GM21528 (cell line): ENCODE results near the gene GTF2A2.
"Not testable (repeated sequence)": the region's sequence is repeated elsewhere in the genome, so short reads cannot be mapped to it uniquely, and the experiment has no call there.

Experiments used
- ATAC-seq: cut with Tn5 transposase; IDR thresholded peaks from one replicate; pipeline ENCODE4 v1.9.1; 2021; ENCODE audit warnings: mild to moderate bottlenecking, moderate library complexity; ENCODE audit not compliant: unreplicated experiment, low FRiP score

The GTF2A2 gene

GRCh38 chr15:59656897-59657634 is at the start of gene GTF2A2:
TSS of gene GTF2A2 (minus strand) at chr15:59657515. CDS start at chr15:59652277, 5,238 bp downstream.
- peak; percentile 99 for ATAC-seq

GRCh38 chr15:59703979-59704796 is 46.9 kb upstream of the GTF2A2 start:
- ATAC-seq, result no peak

- no peak for ATAC-seq
Observed at GRCh38 chr15:59702351-59702750, 45.0 kb upstream of the GTF2A2 start.

GRCh38 chr15:59701880-59702279 is 44.6 kb upstream of the GTF2A2 start:
- ATAC-seq, result no peak

GRCh38 chr15:59699810-59700431 is 42.6 kb upstream of the GTF2A2 start:
- ATAC-seq, result no peak

GRCh38 chr15:59698065-59698464 is 40.8 kb upstream of the GTF2A2 start:
- ATAC-seq, result not testable (repeated sequence)

- ATAC-seq, result no peak
Observed at GRCh38 chr15:59696332-59696731, 39.0 kb upstream of the GTF2A2 start.

- ATAC-seq, result no peak
Observed at GRCh38 chr15:59694779-59695178, 37.5 kb upstream of the GTF2A2 start.

- no peak for ATAC-seq
Observed at GRCh38 chr15:59691194-59691805, 34.0 kb upstream of the GTF2A2 start.

GRCh38 chr15:59689626-59690236 is 32.4 kb upstream of the GTF2A2 start:
- ATAC-seq, result no peak

GRCh38 chr15:59688782-59689625 is 31.7 kb upstream of the GTF2A2 start, which contains the start of gene BNIP2:
TSS of gene BNIP2 (minus strand) at chr15:59689320. CDS start at chr15:59682457, 6,863 bp downstream.
- ATAC-seq, result peak; percentile 87

GRCh38 chr15:59688423-59688781 is 31.1 kb upstream of the GTF2A2 start:
- peak; percentile 1 for ATAC-seq

- ATAC-seq, result no peak
Observed at GRCh38 chr15:59687836-59688235, 30.5 kb upstream of the GTF2A2 start.

- ATAC-seq, result no peak
Observed at GRCh38 chr15:59686389-59686788, 29.1 kb upstream of the GTF2A2 start.

- no peak for ATAC-seq
Observed at GRCh38 chr15:59685737-59686297, 28.5 kb upstream of the GTF2A2 start.

GRCh38 chr15:59680870-59681269 is 23.6 kb upstream of the GTF2A2 start:
- no peak for ATAC-seq

- no peak for ATAC-seq
Observed at GRCh38 chr15:59680346-59680745, 23.0 kb upstream of the GTF2A2 start.

- ATAC-seq, result no peak
Observed at GRCh38 chr15:59678620-59679019, 21.3 kb upstream of the GTF2A2 start.

GRCh38 chr15:59678172-59678571 is 20.9 kb upstream of the GTF2A2 start:
- no peak for ATAC-seq
